Amniotic epithelial cell (primary cell): ENCODE data around the gene POLN.
A peak's percentile ranks its signal among the peaks of the same experiment; 100 is the strongest.
"Not testable (repeated sequence)": the region's sequence is repeated elsewhere in the genome, so short reads cannot be mapped to it uniquely, and the experiment has no call there.

Source experiments
- DNase-seq: peaks from one replicate; pipeline ENCODE4 v3.0.0-alpha.2; 2010; ENCODE audit warnings: low read depth

POLN gene

GRCh38 chr4:2251073-2251794, 9.3 kb upstream of the POLN start:
- no peak for DNase-seq

DNA sequence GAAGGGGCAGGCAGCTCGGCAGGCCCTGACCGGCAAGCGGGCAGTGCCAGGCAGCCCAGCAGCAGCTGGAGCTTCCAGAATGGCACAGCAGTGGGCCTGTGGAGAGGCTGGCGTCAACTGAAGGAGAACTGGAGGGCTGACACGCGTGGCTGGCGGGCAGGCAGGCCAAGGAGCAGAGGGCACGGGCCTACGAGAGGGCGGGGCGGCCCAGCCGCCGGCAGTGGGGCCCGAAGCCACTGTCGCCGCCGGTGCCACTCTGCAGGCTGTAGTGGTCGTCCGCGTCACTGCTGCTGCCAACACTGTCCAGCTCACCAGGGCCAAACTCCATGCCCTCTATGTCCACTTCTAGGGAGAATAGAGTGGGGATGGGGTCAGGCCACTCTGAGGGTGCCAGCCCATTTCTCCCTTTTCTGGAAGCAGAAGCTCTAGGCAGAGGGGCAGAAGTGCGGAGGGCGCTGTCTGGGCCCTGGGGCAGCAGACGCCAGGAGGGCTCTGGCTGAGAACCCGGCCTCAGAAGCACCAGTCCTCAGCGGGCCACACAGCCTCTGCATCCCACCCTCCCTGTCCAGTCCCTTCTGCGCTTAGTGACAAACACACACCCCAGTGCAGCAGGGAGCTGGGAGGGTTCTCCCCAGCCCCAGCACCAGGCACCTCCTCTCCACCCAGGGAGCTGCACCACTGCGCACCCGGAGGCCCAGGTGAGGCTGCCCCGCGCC, 8.6 kb upstream of the POLN start:
- DNase-seq: no peak

DNA sequence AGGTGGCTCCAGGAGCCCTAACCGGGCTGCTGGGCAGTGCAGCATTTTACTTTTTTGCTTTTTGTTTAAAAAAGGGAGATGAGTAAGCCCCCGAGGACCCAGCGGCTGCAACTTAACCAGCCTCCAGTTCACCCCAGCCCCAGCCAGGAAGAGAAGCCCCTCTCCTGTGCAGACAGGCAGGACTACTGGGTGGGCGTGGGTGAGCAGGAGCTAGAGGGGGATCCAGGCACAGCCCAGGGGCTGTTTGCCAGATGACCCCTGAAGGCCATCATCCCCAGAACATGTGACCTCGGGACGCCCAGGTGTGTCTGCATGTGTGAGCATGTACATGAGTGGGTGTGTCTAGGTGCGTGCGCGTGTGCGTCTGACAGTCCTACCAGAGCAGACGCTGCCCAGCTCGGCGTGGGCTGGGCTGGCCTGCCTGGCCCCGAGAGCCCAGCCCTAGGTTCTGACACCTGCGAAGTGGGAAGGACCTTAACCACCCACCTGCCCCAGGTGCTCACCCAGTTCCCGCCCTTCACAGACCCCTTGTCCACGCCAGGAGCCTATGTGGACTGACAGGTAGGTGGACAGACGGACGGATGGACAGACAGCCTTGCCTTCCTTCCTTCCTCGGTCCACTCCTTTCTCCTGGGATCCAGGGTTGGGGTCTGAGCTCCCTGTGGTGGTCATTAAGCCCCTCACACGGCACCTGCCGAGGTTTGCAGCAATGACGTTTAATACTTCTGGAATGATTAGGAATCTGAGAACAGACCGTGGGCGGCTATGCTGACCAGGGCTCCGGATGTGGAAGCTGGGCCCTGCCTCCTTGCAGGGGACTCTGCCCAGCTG, 7.8 kb upstream of the POLN start:
- no peak for DNase-seq

DNA sequence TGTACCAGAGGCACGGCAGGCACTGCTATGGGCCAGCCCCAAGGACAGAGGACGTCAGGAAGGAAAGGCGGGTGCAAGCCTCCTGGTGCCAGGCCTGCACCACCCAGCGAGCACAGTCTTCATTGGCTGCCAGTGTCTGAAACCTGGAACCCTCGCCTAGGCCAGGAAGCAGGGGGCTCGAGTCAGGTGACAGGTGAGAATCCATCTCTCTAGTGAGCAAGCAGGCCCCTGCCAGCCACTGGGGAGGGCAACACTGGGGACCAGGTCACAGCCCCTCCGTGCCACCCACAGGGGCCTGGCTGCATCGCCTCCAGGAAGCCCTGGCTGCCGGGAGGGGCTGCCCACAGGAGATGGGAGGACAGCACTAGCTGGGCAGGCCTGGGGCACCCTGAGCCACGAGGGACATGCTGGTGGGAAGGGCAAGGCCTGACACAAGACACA, 6.9 kb upstream of the POLN start:
- no peak for DNase-seq

DNA sequence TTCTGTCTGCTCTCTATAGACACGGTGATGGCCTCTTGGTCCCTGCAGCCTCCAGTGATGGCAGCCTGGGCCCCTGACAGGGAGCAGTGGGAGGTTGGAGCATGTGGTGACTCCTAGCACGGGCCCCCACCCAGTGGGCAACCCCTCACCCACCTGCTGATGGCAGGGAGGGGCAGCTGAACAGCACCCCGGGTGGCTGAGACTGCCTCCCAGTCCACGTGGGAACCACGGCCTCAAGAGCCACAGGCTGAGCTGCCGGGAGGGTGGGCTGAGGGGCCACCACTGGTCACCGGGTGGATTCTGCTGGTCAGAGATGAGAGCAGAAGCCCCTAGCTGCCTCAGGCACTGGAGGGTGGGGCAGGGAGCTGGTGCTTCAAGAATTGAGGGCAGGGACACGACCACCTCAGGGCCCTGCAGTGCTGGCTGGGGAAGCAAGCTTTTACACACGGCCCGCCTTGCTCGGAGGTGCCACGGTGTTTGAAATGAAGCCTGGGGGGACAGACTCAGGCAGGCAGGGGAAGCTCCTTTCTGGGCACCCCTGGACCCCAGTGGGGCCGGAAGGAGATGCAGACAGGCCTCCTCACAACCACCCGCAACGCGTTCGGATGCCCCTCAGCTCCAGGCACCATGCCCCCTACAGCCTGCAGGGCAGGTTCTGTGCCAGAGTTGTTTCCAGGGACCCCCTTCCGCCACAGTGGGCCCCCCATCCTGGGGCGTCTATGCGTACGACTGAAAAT, 6.3 kb upstream of the POLN start:
- no peak for DNase-seq

DNA sequence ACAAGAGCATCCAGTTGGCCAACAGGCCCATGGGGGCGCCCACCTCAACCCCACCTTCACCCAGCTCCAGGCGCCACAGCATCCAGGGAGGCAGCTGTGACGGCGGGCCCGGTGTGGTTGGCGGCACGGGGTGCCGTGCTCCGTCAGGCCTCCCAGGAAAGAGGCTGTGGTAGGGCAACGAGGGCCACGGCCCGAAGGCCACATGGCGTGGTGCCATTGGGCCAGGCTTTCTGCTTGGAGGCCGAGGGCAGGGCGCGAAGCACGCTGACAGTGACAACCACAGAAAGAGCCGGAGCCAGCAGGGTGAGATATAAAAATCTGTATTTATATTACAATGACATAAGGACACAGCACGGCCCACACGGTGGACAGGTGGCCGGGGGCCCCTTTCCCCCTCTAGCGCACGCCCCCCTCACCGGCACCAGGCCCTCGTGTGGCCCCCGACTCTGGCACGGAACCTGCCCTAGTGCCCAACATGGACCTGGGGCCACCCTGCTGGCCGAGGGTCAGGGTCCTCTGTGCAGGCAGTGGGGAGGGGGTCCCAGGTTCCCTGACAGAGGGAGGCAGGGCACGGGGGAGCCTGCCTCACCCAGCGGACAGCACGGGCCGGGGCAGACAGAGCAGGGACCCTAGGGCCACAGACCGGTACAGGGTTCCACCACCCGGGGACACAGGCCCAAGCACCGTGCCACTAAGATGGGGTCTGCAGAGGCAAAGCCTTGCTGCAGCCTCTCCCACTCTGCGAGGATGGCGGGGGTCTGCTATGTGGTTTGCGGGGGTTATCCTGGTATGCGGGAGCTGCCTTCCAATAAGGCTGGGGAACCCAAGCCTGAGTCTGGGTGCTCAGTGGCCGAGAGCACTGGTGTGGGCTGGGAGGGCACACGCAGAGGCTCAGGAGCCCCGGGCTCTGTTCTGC, 5.5 kb upstream of the POLN start:
- no peak for DNase-seq

DNA sequence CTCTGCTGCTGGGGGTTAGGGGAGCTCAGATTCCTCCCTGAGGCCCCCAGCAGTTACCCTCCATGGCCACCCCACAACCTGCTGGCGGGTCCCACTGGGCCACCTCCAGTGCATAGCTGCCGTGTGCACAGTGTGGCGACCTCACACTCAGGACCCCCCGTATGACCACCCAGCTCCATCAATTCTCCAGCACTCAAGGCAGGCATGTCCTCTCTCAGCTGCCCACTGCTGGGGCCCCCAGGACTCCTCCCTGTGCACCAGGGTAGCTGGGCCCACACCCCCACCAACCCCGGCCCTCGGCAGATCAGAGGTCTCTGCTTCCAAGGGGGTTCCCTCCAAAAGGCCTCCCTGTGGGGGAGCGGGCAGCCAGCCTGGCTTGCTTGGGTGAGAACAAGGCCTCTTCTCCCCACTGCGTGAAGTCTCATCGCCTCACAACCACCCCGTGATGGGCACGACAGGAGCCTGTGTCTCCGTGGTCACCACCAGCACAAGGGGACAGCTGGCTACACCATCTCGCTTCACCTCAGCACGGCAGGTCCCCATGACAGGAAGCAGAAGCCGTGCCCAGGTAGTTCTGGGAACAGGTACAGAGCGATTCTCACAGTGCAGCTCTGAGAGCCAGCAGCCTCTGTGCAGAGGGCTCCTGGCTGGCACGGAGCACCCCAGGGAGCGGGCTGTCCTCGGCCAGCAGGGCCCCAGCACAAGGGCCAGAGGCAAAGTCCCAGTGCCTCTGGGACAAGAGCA, 4.6 kb upstream of the POLN start:
- DNase-seq: no peak

GRCh38 chr4:2245787-2246275, 3.9 kb upstream of the POLN start:
- no peak for DNase-seq

DNA sequence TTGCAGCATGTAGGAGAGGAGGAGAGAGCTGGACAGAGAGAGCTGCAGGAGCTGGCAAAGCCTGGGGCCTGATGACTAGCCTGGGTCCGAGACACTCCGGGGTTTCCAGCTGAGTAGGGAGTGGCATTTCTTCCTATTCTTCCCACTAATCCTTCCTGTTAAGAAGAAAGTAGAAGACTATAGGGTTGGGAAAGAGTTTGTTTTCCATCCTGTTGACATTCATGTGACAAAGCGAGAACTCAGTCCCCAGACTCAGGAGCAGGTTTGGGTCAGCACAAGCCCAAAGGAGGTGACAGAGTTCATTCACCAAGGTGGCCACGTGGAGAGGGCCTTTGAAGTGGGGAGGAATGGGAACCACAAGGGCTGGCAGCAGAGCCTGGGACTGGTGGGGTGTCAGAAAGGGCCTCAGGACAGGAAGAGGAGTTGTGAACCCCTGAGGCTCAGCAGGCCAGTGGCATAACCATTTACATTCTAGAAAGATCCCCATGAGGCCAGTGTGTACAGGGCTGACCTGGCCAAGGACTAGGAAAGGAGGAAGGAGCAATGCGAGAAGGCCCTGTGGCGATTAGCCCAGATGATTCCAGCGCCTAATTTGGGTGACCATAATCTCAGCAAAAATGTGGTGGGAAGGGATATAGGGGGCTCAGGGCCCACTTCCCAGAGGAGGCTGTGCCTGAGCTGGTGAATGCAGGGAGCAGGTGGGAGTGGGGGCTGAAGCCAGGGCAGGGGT, 3.3 kb upstream of the POLN start:
- no peak for DNase-seq

DNA sequence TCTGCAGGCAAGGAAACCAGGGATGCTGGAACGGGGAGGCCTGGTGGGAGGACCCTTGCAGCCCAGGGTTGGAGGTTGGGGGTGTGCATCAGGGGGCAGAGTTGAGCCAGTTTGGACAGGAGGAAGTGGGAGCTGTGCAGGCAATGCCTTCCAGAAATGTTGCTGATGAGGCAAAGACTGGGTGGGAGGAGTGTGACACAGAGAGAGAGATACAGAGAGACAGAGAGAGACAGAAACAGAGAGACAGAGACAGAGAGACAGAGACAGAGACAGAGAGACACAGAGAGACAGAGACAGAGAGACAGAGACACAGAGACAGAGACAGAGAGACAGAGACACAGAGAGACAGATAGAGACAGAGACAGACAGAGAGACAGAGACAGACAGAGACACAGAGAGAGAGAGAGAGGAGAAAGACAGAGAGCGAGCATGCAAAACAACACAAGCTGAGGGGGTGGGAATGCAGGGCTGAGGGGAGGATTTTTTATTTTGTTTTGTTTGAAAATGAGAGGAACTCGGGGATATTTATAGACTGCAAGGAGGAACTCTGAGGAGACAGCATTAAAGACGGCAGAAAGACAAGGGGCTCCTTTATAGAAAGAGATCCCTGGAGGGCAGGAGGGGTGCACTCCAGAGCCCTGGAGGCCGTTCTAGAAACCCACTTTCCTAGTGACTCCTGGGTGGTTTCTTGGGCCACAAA, 1.9 kb upstream of the POLN start:
- DNase-seq: peak; percentile 47

- DNase-seq: no peak
Measured at GRCh38 chr4:2241003-2241402, 918 bp downstream of the POLN start.

DNA sequence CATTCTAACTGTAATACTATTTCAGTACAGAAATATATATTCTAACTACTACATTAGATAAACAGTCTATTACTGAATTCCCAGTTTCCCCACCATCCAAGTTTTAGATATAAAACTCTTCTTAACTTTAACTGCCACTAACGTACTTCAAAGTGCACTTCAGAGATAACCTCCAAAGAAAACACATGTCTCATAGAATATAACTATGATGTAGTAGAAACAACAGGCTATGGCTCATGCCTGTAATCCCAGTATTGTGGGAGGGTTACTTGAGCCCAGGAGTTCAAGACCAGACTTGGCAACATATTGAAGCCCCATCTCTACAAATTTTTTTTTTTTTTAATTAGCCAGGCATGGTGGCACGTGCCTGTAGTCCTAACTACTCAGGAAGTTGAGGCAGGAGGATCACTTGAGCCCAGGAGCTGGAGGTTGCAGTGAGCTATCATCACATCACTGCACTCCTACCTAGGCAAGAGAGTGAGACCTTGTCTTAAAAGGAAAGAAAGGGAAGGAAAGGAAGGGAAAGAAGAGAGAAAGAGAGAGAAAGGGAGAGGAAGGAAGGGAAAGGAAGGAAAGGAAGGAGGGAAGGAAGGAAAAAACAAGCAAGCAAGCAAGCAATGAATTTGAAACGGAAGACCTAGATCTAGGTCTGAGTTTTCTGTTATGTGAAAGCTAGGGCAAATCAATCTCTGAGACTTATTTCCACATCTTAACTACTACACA, 4.8 kb downstream of the POLN start:
- DNase-seq: no peak

DNA sequence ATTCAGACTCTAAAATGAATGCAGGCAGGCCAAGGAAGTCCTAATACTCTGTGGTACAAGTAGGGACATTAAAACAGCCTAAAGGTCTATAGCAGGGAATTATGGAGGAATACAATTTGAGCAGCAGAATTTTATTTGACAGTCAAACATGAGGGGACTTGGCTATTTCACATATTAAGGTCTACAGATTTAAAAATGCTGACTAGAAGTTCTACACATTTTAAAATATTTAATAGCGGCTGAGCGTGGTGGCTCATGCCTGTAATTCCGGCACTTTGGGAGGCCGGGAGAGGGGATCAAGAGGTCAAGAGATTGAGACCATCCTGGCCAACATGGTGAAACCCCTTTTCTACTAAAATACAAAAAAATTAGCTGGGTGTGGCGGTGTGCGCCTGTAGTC, 10.8 kb downstream of the POLN start:
- no peak for DNase-seq

DNA sequence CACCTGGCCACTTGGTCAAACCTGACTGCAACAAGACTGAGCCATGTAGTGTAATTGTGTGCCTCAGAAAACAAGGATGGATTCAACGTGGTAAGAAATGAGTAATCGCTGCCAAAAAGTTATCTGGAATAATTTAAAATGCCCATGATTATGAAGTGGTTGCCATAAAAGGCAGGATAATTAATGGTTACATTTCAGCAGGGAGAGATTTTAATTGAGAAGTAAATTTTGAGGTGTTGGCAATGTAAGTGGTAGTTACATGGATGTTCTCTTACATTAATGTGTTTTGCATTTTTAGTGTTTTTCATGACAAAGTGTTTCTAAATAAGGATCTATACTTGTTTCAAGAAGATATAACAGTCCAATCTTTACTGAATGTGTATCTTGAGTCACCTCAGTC, 15.7 kb downstream of the POLN start:
- no peak for DNase-seq

DNA sequence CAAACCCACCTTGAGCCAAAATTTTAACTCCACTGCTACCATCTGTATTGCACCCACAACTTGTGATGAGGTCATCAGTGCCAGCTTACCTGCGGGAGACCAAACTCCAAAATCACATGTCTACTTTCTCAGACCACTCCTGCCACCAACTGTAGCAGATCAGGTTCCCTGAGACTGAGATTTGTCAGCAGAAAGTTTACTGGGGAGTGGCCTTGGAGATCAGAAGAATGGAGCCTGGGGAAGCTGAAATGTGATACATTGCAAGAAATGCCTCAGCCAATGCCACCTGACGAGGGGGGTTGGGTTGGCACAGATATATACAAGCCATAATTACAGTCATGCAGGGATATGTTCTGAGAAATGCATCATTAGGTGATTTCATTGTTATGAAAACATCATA, 19.1 kb downstream of the POLN start:
- no peak for DNase-seq

- not testable (repeated sequence) for DNase-seq
Measured at GRCh38 chr4:2221378-2221777, 20.5 kb downstream of the POLN start.

DNA sequence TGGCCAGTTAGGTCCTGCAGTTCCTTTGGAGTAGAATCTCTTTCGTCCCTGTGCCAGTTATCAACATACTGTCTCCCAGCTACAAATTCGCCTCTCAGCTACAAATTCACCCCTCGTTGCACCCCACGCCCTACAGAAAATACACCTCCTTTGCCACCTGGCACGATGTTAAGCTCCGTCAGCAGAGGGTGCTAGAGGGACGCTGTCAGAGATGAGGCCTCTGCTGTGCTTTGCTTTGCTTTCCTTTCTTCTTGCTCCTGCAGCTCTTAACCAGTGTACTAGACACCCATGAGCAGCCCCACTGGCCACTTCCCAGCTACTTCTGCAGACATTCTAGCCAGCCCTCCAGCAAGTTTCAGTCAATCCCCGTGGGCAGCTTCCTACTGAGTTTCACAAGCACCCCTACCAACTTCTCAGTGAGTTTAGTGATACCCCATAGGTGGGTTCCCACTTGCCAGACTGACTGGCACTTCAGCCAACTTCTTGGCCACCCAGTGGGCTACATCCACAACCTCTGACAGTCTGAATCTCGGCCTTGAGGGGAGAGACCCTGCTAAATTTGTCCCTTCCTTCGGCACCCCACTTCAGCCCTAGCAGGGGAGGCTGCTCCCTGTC, 21.8 kb downstream of the POLN start:
- DNase-seq: peak; percentile 54
